DMS53 treated with DMSO at 0.1 percent for 48 hours (cell line): ENCODE data around the gene SSBP1.
"Not testable (repeated sequence)": the region's sequence is repeated elsewhere in the genome, so short reads cannot be mapped to it uniquely, and the experiment has no call there.

Source experiments
- DNase-seq: peaks from one replicate; lab custom pipeline; 2025; ENCODE audit not compliant: unreplicated experiment; lab: John Stamatoyannopoulos, UW

SSBP1 gene

GRCh38 chr7:141763797-141764196, 25.6 kb downstream of the SSBP1 start, which contains the start of gene TAS2R3:
Gene TAS2R3 (plus strand): TSS chr7:141764097. CDS start chr7:141764159, 62 bp downstream.
- DNase-seq, result no peak

- DNase-seq, result not testable (repeated sequence)
Measured at GRCh38 chr7:141770083-141770583, 32.0 kb downstream of the SSBP1 start.

GRCh38 chr7:141776374-141776773, 38.2 kb downstream of the SSBP1 start, which contains the start of gene TAS2R4:
Gene TAS2R4 (plus strand): TSS chr7:141776674. CDS start chr7:141778489, 1,815 bp downstream.
- no peak for DNase-seq

GRCh38 chr7:141785706-141786552, 47.8 kb downstream of the SSBP1 start:
- peak; percentile 63 for DNase-seq

GRCh38 chr7:141788296-141788695, 50.1 kb downstream of the SSBP1 start:
- DNase-seq, result no peak

- no peak for DNase-seq
Measured at GRCh38 chr7:141789917-141790316, 51.8 kb downstream of the SSBP1 start, which contains the start of gene TAS2R5. Gene TAS2R5 (plus strand): TSS chr7:141790217. CDS start chr7:141790362, 145 bp downstream.

- DNase-seq, result no peak
Measured at GRCh38 chr7:141792526-141792925, 54.4 kb downstream of the SSBP1 start.
